ENCODE data around the gene STARD5.

The STARD5 gene

DNA sequence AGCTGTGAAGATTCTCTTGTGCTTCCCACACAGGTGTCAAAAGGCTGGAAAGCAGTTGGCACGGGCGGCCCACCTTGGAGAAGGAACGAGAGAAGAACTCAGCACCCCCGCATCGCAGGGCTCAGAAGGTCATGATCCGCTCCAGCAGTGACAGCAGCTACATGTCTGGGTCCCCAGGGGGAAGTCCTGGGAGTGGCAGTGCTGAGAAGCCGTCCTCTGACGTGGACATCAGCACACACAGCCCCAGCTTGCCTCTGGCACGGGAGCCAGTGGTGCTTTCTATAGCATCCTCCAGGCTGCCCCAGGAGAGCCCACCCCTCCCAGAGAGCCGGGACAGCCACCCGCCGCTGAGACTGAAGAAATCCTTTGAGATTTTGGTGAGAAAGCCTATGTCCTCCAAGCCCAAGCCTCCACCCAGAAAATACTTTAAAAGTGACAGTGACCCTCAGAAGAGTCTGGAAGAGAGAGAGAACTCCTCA, 31.4 kb downstream of the STARD5 start:
- DNase-seq, result no peak

DNA sequence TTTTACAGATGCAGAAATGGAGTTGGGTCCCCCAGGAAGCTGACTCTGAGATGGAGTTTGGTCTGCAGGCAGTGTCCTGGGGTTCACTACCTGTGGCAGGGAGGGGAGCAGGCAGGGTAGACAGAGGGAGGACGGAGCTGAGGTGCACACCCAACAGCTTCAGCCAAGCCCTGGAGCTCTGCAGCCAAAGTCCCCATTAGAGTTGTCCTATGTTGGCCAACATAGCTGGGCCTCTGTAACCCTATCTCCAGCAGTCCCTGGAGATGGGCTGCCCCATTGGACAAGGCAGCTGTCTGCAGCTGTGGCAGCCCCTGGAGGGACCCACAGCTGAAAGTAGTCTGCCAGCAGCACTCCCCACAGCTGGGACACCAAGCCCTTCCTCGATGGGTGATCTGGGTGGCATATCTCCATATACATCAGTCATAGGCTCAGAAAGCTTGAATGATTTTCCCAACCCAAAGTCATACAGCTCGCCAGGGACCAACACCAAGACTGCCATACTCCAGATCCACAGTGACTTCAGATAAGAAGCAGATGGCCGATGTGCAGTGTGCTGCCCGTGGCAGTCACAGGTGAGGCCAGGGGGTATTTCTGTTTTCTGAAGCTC, 31.9 kb downstream of the STARD5 start:
- DNase-seq, result no peak

DNA sequence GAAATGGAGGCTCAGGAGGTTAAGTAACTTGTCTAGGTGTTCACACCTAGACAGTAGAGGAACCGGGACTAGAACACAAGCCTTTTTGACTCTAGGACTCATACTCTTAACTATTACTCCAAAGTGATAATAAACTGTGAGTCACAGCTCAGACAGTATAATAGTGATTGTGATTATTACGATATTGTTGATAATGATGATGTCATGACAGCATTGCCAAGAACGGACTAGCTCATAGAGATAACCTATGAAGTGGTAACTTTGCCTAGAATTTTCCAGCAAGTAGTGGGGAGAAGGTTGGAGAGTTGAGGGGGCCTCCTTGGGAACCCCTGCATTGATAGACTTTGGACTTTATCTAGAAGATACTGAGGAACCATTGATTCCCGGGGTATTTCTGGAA, 34.0 kb downstream of the STARD5 start:
- no peak for DNase-seq

DNA sequence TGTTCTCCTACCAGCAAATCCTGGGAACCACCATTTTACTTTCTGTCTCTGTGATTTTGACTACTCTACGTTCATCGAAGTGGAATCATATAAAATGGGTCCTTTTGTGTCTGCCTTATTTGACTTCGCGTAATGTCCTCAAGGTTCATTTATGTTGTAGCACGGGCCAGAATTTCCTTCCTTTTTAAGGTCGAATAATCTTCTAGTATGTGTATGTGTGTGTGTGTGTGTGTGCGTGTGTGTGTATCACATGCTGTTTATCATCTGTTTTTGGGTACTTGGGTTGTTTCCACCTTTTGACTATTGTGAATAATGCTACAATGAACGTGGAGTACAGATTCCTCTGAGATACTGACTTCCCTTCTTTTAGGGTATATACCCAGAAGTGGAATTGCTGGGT, 35.3 kb downstream of the STARD5 start:
- no peak for DNase-seq

DNA sequence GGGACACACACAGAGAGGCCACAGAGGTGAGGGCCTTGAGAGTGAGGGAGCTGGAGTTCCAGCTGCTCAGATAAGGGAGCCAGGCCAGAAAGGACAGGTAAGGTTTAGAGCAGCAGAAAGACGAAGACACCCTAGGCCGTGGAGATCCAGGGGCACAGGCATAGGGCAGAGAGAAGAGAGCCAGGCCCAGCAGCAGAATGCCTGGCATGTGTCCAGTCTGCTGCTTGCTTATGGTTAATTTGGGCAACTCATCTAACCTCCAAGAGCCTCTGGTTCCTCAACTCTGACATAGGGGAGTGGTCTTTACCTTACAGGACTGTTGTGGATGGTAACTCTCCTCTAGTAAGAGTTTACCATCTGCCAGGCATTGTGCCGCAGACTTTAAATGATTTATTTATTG, 35.9 kb downstream of the STARD5 start:
- DNase-seq, result no peak

DNA sequence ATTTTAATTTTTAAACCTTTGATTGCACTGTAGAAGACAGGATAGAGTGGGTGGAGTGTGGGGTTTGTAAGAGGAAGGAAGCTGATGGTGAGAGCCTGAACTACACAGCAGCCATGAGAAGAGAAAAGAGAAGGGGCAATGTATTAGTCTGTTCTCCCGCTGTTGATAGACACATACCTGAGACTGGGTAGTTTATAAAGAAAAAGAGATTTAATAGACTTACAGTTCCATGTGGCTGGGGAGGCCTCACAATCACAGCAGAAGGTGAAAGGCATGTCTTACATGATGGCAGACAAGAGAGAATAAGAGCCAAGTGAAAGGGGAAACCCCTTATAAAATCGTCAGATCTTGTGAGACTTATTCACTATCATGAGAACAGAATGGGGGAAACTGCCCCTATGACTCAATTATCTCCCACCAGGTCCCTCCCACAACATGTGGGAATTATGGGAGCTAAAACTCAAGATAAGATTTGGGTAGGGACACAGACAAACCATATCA, 37.3 kb downstream of the STARD5 start:
- DNase-seq, result no peak

DNA sequence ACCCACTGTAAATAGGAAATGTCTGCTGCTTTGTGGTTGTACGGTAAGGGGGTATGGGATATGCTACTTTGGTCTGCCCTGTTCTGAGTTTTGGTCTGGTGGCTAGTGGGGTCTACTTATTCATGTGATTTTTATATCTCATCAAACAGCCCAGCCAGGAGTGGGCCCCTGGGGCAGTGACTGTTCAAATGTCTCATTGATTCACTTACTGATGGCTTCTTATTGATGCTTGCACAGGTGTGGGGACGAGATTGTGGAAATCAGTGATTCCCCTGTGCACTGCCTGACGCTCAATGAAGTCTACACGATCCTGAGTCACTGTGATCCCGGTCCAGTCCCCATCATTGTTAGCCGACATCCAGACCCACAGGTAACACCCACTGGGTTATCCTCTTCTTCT, 38.5 kb downstream of the STARD5 start:
- no peak for DNase-seq

DNA sequence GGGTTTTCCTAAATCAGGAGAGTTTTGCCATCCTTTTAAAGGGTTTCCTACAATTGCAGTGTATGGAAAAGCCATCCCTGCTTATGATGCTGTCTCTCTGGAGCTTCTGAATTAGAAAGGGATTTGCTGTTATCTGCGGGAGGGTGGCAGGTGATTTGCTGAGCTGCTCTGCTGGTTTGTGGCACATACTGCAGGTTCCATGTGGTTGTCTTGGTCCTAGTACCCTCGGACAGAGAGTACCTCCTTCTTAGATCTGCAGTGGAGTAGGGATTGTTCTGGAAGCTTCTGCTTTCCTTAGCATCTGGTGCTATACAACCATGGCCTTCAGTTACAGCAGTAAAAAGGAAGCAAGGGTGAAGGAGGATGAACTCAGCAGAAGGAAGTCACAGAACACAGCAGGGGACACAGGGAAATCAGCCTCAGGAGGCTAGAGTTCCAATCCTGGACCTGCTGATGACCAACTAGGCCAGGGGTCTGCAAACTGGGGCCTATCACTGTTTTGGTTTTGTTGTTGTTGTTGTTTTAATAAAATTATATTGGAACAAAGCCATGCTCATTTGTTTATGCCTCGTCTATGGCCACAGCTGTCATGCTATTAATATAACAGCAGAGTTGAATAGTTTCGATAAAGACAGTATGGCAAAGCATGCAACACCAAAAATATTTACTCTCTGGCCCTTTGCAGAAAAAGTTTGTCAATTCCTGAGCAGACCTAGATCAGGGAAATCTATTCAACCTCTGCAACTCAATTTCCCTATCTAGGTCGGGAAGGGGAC, 39.5 kb downstream of the STARD5 start:
- DNase-seq, result no peak

DNA sequence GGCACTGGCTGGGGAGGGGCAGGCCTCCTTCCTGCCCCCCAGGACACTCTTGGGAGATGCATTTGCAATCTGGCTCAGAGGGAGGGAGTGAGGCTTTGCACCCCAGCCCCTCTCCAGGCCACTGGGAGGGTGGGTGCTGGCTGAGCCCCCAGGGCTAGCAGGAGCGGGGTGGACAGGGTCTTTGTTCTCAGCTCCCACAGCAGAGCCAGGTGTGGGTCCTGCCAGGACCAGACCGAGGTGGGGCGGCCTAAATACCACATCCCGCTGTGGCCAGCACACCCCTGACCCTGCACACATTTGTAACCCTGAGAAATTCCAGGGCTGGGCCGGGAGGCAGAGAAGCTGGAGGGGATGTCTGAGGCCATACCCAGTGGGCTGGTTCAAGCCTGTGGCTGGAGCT, 41.0 kb downstream of the STARD5 start:
- DNase-seq, result no peak

DNA sequence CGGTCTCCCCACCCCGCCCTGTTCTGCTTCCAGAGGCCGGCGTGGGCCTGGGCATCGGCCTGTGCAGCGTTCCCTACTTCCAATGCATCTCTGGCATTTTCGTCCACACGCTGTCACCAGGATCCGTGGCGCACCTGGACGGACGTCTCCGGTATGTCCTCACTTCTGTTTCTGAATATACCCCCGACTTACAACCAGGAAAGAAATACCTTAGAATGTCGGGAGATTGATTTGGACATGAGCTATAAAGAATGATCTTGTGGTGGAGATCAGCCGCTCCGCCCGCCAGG, 41.4 kb downstream of the STARD5 start:
- DNase-seq, result no peak

DNA sequence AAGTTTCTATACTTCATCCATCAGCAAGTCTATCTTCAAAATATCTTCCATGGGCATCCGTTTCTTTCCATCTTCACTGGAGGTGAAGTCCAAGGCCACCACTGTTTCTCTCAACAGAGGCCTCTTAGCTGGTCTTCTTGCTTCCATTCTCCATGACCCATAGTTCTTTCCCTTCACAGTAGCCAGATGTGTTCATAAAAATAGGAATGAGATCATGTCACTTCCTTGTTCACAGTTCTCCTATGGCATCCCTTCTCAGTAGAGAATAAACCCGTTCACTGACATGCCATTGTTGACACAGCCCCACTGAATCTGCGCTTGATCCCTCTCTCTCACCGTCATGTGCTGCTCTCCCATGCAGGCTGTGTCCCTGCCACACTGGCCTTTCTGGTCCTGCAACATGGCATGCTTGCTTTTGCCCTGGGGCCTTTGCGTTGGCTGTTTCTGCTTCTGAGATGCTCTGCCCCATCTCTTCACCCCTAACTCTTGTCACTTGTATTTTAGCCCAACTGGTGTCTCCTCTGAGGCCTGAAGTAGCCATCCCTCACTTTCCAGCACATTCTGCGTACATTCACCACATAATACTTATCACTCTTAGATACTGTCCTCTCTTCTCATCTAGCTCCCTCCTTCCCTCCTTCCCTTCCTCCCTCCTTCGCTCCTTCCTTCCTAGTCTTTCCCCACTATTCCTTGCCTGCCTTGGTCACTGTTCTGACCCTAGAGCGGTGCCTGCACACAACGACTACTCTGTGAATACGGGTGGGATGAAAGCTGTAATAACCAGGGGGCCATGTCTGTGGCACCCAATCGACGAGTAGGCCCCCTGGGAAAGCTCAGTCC, 42.0 kb downstream of the STARD5 start:
- DNase-seq, result no peak

DNA sequence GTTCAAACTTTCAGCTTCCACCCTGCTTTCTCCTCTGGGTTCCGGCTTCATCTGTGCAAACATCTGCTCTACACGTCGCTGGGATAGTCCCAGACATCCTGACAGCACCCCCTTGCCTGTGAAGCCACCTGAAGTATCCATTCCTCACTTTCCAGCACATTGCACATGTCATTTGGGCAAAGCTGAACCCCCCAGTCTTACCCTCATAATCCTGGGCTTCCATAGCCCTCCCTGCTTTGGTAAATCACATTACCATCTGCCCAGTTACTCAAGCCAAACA, 42.5 kb downstream of the STARD5 start:
- no peak for DNase-seq

DNA sequence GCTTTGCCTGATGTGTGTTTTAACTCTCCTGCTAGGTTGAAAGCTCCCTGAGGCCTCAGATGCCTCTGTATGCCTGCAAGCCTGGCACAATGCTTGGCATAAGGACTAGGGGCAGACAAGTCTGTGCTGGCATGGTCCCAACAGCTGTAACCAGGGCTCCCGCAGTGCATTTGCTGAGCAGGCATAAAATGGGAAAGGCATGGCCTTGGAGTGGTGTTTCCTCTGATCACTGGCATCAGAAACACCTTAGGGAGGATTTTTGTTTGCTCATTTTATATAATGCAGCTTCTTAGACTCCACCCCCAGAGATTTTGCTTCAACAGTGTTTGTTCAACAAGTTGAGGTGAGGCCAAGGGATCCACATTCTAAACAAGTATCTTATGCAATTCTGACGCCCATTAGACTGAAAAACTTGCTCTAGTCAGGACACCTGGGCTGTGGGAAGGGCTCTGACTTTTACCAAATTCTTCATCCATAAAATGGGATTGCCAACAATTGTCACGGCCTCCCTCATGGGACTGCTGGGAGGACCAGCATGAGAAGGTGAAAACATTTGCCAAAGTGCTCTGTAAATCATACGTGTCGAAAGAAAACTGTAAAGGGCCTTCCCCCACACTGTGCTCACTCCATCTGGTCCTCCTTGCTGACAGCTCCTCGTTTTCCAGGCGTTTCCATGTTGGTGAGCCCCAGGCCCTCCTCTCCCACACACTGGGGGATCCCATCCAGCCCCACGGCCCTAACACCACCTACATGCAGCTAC, 43.1 kb downstream of the STARD5 start:
- DNase-seq, result no peak

DNA sequence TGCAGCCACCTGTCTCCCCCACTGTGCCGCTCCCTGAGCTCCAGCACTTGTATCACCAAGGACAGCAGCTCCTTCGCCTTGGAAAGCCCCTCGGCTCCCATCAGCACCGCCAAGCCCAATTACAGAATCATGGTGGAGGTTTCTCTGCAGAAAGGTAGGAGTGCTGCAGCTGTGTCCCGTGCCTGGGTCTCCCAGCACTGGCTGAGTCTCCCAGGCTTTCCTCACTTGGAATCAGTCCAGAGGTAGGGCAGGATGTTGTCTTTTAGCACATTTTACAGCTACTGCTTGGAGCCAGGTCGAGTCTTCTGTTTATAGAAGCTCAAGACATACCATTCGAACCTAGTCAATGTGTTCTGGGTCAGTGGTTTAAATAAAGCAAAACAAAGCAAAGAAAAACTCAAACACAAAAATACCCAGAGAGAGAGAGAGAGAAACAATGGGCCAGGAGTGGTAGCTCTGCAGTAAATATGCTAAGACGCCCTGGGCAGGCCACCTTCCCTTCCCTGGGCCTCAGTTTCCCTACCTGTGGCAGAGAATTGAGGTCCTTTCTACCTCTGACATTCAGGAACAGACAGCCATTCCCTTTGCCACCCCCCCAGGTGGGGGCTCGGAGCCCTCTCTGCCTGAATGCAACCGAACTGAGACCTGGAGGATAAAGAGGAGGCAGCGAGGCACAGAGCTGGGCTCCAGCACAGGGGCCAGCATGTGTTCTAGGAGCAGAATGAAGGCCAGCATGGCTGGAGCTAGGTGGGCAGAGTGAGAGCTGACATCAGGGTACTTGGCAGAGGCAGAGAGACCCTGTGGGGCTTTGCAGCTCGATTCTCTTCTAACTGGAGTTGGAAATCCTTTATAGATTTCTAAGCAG, 44.1 kb downstream of the STARD5 start:
- no peak for DNase-seq

DNA sequence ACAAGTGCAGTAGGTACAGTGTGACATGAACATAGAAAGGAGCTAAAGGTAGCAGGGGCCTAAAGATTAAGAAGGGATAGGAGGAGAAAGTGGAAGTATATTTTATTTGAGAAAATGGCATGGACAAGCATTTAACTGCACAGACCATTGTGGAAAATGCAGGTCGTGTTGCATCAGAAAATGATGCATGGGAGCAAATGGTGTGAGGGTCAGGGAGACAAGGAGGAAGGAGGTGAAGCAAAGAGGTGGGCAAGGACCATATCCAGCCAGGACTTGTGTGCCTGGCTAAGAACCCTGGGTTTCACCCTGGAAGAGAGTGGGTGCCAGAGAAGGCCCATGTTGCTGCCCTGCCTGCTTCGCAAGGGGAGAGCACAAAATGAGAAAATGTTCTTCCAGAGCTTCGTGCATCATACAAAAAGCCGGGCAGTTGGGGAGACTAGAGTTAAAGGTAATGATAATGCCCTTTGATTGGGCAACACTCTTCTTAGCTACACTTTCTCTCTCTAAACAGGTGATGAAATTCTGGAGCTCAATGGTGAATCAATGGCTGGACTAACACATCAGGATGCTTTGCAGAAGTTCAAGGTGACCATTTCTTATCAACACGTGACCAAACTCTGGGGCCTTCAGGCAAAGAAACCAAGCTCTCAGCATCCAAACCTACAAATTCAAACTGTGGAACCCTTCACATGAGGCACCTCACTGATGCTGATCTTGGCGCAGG, 45.5 kb downstream of the STARD5 start:
- DNase-seq, result no peak

DNA sequence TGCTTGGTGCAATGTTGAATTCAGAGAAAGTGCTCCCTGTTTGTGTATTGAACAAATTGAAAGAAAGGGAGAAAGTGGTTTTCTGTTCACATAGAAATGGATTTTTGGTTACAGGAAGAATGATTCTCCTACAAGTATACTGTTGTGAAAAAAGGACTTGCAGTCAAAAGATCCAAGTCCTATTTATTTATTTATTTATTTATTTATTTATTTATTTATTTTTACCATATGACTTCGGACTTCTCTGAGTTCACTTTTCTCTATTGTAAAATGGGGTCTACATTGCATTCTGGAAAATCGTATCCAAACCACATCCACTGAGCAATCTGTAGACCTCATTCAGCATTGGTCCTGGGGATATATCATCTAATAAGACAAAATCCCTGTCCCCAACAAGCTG, 46.1 kb downstream of the STARD5 start:
- DNase-seq, result no peak

DNA sequence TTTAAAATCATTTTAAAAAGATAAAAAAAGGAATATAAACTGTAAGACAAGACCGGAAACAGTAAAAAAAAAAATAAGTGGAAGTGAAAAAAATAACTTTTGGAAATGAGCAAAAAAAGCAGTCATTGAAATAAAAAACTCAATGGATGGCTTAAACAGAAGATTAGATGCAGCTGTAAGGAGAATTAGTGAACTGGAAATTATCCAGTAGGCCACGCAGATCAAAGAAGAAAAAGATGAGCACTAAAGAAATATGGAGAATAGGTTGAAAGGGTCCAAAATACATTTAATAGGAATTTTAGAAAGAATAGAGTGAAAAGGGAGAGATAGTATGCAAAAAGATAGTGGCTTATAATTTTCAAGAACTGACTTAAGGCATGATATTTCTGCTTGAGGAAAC, 47.0 kb downstream of the STARD5 start:
- DNase-seq, result no peak

DNA sequence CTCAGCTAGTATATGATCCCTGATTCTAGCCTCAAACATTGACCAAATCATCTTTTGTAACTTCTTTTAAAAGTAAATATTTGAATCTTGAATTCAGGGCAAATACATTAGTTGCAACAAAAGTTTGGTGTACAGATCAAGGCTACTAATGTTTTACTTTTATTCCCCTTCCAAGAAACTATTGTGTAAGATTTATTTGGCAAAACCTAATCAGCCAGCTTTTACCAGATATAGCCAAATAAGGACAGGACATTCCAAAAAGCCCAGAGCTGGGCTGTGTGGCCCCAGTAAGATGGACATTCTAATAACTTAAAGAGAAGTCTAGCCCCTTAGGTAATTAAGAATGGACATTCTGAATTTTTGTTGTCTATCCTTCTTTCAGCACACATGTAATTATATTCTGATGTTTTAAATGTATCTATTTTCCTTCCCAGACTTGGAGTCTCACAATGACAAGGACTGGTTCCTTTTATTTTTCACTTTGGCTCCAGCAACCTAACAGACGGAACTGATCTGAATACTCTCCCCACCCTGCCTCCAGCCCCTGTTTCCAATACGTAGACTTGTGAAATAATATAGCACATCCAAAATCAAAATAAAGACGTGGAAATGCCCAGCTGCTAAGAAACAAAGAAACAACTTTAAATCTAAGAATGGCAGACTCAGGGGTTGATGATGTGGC, 48.1 kb downstream of the STARD5 start:
- no peak for DNase-seq

DNA sequence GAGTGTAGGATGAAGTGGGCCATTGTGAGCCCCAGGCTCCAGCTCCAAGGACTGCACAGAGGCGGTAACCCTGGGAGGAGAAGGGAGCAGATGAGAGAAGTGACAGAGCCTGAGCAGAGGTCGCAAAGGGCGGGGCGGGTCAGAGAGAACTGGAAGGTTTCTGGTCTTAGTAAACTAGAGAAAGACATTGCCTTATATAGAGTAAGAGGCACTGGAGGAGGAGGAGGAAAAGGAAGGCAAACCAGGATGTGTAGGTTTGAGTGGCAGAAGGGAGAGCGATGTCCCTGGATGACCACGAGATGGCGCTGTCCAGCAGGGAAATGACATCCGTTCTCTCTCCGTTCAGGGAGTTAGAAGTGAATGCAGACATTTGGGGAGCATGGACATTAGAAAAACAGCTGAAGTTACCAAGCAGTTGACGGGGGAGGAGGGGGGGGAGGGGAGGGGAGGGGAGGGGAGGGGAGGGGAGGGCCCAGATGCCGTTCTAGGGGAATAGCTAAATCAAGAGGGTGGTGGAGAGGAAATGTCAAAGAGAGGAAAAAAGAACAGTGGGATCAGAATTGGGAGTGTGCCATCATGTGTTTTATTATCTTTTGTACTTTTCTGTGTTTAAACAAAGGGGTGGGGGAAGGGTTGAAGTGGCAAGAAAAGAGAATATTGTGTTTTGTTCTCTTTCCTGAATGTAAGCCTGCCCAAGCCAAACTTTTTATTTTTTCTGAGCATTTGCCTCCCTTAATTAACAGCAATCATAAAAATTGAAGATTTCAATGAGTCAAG, 48.8 kb downstream of the STARD5 start:
- no peak for DNase-seq

DNA sequence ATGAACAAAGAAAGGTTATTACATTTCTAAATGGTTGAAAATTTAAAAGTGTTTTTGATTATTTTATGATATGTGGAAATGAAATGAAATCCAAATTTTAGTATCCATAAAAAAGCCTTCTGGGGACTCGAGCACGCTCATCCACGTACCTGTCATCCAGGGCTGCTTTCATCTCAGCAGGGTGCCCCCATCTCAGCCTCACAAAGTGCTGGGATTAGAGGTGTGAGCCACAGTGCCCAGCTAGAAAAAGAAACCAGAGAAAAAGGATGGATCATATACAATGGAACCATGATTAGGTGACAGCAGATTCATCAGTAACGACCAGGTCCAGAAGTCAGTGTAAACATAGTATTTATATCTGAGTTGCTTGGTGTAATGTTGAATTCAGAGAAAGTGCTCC, 49.7 kb downstream of the STARD5 start:
- DNase-seq, result no peak
